ENCODE data around the gene CENPA. TPM values are rescaled to one million over a fixed set of nuclear protein-coding genes. Genes with fewer than 3 reads are reported as not detected.
A peak's percentile ranks its signal among the peaks of the same experiment; 100 is the strongest.
"Not testable (repeated sequence)": the region's sequence is repeated elsewhere in the genome, so short reads cannot be mapped to it uniquely, and the experiment has no call there.

CENPA gene
- total RNA-seq, 4 donors from 2014 or later, result 0.22 TPM; not detected in 3

DNA sequence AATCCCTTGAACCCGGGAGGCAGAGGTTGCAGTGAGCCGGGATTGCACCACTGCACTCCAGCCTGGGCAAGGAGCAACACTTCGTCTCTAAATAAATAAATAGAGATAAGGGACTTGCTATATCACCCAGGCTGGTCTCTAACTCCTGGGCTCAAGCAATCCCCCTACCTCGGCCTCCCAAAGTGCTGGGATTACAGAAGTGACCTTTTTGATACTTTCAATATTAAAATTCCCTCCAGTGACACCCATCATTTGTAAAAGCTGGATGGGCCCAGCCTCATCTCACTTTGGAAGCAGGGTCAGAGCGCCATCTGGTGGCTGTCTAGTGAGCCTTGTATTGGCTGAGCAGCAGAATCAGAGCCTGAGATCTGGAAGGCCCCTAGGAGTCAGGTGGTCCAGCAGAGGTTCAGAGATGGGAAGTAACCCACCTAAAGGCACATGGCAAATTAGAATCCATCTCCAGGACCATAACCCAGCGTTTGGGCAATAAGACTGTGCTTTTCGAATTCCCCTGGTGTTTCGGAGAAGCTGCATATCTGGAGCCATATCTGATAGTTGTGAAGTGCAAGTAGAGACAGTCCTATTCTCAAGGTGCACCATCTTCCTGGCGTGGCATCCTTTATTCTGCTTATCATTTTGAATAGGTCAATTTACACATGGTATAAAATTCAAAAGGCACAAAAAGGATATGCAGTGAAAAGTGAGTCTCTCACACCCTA lies 40.1 kb upstream of the CENPA start:
- Histone ChIP-seq H3K27ac (no peak overlapping the region), H3K27me3 (no peaks in the 10 kb centered on the region), H3K4me3 (no peak overlapping the region), H3K36me3 (no peaks in the 10 kb centered on the region), H3K9me3 (no peaks in the 10 kb centered on the region), H3K4me1 (peaks cover 0 to 8% of the 10 kb centered on the region in 2 donors)
- intact Hi-C loops (cut with DNase I; ENCODE audit: low total_unique reads), result loop anchor here (1.0 to 5.0 kb wide), 2 partner anchors 140 to 243 kb away; no protein-coding TSS in a partner anchor
- ATAC-seq (peak; percentile 81 to 85), DNase-seq (peak; percentile 50 to 69)
- in situ Hi-C loops (cut with MboI; ENCODE audit: low sequenced_read_pairs in 4 of 4), result loop anchor here in 2 of 4 donors (5.0 kb wide), 1 partner anchor 143 kb away; no protein-coding TSS in a partner anchor
- no peak for TF ChIP-seq POLR2A (IDR thresholded peaks at IDR 0.05)
- TF ChIP-seq, protein P1, sequence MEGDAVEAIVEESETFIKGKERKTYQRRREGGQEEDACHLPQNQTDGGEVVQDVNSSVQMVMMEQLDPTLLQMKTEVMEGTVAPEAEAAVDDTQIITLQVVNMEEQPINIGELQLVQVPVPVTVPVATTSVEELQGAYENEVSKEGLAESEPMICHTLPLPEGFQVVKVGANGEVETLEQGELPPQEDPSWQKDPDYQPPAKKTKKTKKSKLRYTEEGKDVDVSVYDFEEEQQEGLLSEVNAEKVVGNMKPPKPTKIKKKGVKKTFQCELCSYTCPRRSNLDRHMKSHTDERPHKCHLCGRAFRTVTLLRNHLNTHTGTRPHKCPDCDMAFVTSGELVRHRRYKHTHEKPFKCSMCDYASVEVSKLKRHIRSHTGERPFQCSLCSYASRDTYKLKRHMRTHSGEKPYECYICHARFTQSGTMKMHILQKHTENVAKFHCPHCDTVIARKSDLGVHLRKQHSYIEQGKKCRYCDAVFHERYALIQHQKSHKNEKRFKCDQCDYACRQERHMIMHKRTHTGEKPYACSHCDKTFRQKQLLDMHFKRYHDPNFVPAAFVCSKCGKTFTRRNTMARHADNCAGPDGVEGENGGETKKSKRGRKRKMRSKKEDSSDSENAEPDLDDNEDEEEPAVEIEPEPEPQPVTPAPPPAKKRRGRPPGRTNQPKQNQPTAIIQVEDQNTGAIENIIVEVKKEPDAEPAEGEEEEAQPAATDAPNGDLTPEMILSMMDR (IDR thresholded peaks at IDR 0.05 in 4 of 5, conservative IDR thresholded peaks at IDR 0.05 in 1 of 5), result peak; percentile 80 to 94 (median 91)

DNA sequence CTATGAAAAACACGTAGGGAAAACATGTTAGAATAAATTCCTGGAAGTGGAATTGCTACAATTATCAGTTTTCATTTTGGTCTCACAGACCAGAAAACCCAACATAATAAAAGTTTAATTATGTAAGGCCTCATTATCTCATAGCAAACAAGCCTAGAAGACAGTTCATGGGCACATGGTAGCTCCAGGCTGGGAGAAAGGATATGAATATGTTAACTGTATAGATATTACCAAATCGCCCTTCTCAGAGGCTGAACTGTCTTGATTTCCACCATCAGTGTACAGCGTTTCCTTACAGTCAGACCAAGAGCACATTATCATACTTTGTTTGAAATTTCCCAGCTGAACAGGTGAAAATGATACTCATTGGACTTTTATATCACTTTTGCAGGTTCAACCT lies 38.9 kb upstream of the CENPA start:
- DNase-seq, result no peak
- Histone ChIP-seq H3K4me1 (peaks cover 0 to 7% of the 10 kb centered on the region in 2 donors), H3K4me3 (no peak overlapping the region), H3K27ac (no peak overlapping the region), H3K27me3 (no peaks in the 10 kb centered on the region), H3K36me3 (no peaks in the 10 kb centered on the region), H3K9me3 (no peaks in the 10 kb centered on the region)
- no peak for ATAC-seq
- in situ Hi-C loops (cut with MboI; ENCODE audit: low sequenced_read_pairs in 4 of 4) (loop anchor here in 2 of 4 donors (5.0 kb wide), 1 partner anchor 145 kb away; no protein-coding TSS in a partner anchor), intact Hi-C loops (cut with DNase I; ENCODE audit: low total_unique reads) (loop anchor here (5.0 kb wide), 1 partner anchor 245 kb away; no protein-coding TSS in a partner anchor)
- TF ChIP-seq, protein P1 (IDR thresholded peaks at IDR 0.05 in 4 of 5, conservative IDR thresholded peaks at IDR 0.05 in 1 of 5), result no peak
- no peak for TF ChIP-seq POLR2A (IDR thresholded peaks at IDR 0.05)

DNA sequence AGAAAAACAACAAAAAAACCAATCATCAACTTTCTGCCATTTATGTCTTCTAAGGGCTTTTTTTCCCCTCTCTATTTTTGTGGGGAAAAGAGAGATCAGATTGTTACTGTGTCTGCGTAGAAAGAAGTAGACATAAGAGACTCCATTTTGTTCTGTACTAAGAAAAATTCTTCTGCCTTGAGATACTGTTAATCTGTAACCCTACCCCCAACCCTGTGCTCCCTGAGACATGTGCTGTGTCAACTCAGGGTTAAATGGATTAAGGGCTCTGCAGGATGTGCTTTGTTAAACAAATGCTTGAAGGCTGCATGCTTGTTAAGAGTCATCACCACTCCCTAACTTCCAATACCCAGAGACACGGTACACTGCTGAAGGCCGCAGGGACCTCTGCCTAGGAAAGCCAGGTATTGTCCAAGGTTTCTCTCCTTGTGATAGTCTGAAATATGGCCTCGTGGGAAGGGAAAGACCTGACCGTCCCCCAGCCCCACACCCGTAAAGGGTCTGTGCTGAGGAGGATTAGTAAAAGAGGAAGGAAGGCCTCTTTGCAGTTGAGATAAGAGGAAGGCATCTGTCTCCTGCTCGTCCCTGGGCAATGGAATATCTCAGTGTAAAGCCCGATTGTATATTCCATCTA lies 36.0 kb upstream of the CENPA start:
- DNase-seq, H3K36me3 ChIP-seq, H3K27ac ChIP-seq, H3K27me3 ChIP-seq, H3K4me1 ChIP-seq, H3K4me3 ChIP-seq, ATAC-seq, H3K9me3 ChIP-seq: not testable (repeated sequence)
- intact Hi-C loops (cut with DNase I; ENCODE audit: low total_unique reads) (loop anchor here (5.0 kb wide), 1 partner anchor 248 kb away; no protein-coding TSS in a partner anchor), in situ Hi-C loops (cut with MboI; ENCODE audit: low sequenced_read_pairs in 4 of 4) (loop anchor here in 2 of 4 donors (5.0 kb wide), 1 partner anchor 148 kb away; no protein-coding TSS in a partner anchor)

DNA sequence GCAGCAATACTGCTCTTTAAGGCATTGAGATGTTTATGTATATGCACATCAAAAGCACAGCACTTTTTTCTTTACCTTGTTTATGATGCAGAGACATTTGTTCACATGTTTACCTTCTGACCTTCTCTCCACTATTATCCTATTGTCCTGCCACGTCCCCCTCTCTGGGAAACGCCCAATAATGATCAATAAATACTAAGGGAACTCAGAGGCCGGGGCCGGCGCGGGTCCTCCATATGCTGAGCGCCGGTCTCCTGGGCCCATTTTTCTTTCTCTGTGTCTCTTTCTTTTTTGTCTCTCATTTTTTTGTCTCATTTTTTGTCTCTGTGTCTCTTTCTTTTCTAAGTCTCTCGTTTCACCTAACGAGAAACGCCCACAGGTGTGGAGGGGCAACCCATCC lies 35.4 kb upstream of the CENPA start:
- H3K9me3 ChIP-seq; in situ Hi-C loops (cut with MboI; ENCODE audit: low sequenced_read_pairs in 4 of 4); H3K27me3 ChIP-seq; ATAC-seq; H3K27ac ChIP-seq; H3K4me1 ChIP-seq; intact Hi-C loops (cut with DNase I; ENCODE audit: low total_unique reads); H3K36me3 ChIP-seq; DNase-seq; H3K4me3 ChIP-seq: not testable (repeated sequence)

DNA sequence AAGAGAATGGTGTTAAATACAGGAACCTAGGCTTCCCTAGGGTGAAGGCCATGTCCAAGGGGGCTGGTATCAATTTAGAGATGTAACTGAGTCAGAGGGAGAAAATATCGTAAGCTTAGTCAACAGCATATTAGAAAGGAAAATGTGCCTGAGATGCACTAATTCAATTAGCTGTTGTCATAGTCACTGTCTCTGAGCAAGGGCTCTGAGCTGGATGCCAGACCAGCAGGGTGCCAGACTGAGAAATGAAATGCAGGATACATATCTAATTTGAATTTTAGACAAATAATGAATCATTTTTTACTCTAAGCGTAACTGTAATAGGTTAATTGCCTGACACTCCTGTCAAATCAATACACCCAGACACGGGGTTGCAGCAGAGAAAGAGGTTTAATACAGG lies 33.2 kb upstream of the CENPA start:
- intact Hi-C loops (cut with DNase I; ENCODE audit: low total_unique reads) (no loop called here), in situ Hi-C loops (cut with MboI; ENCODE audit: low sequenced_read_pairs in 4 of 4) (no loop called here)
- ATAC-seq (no peak), DNase-seq (no peak)
- H3K36me3 ChIP-seq, result no peaks in the 10 kb centered on the region
- peaks cover 0 to 2% of the 10 kb centered on the region in 2 donors for H3K4me1 ChIP-seq
- no peaks in the 10 kb centered on the region for H3K27me3 ChIP-seq
- H3K9me3 ChIP-seq, result no peaks in the 10 kb centered on the region
- H3K4me3 ChIP-seq, result no peak overlapping the region
- no peak for TF ChIP-seq POLR2A (IDR thresholded peaks at IDR 0.05)
- H3K27ac ChIP-seq, result no peak overlapping the region

DNA sequence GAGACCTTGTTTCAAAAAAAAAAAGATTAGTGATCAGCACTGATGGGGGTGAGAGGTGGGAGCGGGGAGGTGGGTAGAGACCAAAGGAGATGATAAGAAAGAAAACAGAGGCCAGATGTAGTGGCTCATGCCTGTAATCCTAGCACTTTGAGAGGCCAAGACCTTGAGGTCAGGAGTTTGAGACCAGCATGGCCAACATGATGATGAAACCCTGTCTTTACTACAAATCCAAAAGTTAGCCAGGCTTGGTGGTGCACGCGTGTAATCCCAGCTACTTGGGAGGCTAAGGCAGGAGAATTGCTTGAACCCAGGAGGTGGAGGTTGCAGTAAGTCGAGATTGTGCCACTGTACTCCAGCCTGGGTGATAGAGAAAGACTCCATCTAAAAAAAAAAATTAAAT lies 31.3 kb upstream of the CENPA start:
- H3K27ac ChIP-seq, result no peak overlapping the region
- intact Hi-C loops (cut with DNase I; ENCODE audit: low total_unique reads), result no loop called here
- H3K27me3 ChIP-seq, result no peaks in the 10 kb centered on the region
- no peak overlapping the region for H3K4me3 ChIP-seq
- DNase-seq (no peak), ATAC-seq (no peak)
- H3K9me3 ChIP-seq, result no peaks in the 10 kb centered on the region
- H3K4me1 ChIP-seq, result peaks cover 13 to 16% of the 10 kb centered on the region in 2 donors
- H3K36me3 ChIP-seq, result no peaks in the 10 kb centered on the region
- no peak for TF ChIP-seq POLR2A (IDR thresholded peaks at IDR 0.05)
- TF ChIP-seq, protein P1 (IDR thresholded peaks at IDR 0.05 in 4 of 5, conservative IDR thresholded peaks at IDR 0.05 in 1 of 5), result no peak
- in situ Hi-C loops (cut with MboI; ENCODE audit: low sequenced_read_pairs in 4 of 4), result no loop called here
